Body of pancreas (tissue), 4 donors: ENCODE measurements around the gene RAD51AP2.

Source experiments
- POLR2A ChIP-seq, 3 donors: fragments of 450-650 bp; IDR thresholded peaks; one replicate each; pipeline ENCODE4 v1.6.1; 2016; ENCODE audit warnings: antibody characterized with exemption in 3 of 3, mild to moderate bottlenecking in 2 of 3
- TF ChIP-seq, protein P1 (sequence below), 7 experiments: fragments of 450-650 bp in 4 of 7; fragments of 200-600 bp in 3 of 7; sonication (generic) in 3 of 7; IDR thresholded peaks; one replicate each; pipeline ENCODE4 v1.5.1; 2016 to 2019; ENCODE audit warnings: antibody characterized with exemption in 7 of 7

DNA sequence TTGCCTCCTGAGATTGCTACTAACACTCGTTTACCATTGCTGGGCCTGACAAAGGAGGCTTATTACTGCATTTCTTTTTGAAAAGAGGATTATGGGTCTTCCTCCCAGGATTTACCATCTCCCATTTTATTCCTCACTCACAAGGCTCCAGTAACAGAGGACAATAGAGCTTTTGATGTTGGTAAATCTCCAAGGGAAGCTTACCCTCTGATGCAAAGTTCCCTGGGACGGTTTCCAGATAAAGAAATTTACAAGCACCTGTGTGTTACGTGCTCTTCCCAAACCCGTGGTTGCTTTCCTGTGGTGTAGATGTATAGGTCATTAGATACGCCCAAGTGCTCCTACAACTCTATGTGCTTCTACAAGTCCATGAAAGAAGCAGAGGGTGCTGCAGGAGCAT lies 39.4 kb upstream of the RAD51AP2 start:
- TF ChIP-seq, protein P1, sequence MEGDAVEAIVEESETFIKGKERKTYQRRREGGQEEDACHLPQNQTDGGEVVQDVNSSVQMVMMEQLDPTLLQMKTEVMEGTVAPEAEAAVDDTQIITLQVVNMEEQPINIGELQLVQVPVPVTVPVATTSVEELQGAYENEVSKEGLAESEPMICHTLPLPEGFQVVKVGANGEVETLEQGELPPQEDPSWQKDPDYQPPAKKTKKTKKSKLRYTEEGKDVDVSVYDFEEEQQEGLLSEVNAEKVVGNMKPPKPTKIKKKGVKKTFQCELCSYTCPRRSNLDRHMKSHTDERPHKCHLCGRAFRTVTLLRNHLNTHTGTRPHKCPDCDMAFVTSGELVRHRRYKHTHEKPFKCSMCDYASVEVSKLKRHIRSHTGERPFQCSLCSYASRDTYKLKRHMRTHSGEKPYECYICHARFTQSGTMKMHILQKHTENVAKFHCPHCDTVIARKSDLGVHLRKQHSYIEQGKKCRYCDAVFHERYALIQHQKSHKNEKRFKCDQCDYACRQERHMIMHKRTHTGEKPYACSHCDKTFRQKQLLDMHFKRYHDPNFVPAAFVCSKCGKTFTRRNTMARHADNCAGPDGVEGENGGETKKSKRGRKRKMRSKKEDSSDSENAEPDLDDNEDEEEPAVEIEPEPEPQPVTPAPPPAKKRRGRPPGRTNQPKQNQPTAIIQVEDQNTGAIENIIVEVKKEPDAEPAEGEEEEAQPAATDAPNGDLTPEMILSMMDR (IDR thresholded peaks at IDR 0.05): no peak
- TF ChIP-seq POLR2A (IDR thresholded peaks at IDR 0.05): no peak
